Stimulated activated CD4-positive, alpha-beta T cell treated with anti-CD3 and anti-CD28 coated beads, Interleukin-4, amount 100 ng/mL, for 48 hours (primary cell): ENCODE results near the gene PDZRN3.

Experiments
- DNase-seq, 2 donors: peaks; one replicate each; pipeline ENCODE4 v3.0.0-alpha.2; 2020; ENCODE audit warnings: low read depth in 2 of 2

PDZRN3 gene

GRCh38 chr3:73461547-73461946, 163.2 kb downstream of the PDZRN3 start:
- DNase-seq = no peak

GRCh38 chr3:73459711-73460110, 165.0 kb downstream of the PDZRN3 start:
- no peak for DNase-seq

- no peak for DNase-seq
These were observed 171.1 kb downstream of the PDZRN3 start for GRCh38 chr3:73453666-73454065.

- no peak for DNase-seq
These were observed 172.0 kb downstream of the PDZRN3 start for GRCh38 chr3:73452729-73453128.

- no peak for DNase-seq
These were observed 173.3 kb downstream of the PDZRN3 start for GRCh38 chr3:73451301-73451944.

GRCh38 chr3:73449774-73450173, 175.0 kb downstream of the PDZRN3 start:
- no peak for DNase-seq

- no peak for DNase-seq
These were observed 175.9 kb downstream of the PDZRN3 start for GRCh38 chr3:73448761-73449301.

GRCh38 chr3:73448041-73448440, 176.7 kb downstream of the PDZRN3 start:
- DNase-seq = no peak

GRCh38 chr3:73447111-73447510, 177.6 kb downstream of the PDZRN3 start:
- DNase-seq = no peak

GRCh38 chr3:73446467-73447110, 178.2 kb downstream of the PDZRN3 start:
- DNase-seq = no peak

- DNase-seq = no peak
These were observed 181.9 kb downstream of the PDZRN3 start for GRCh38 chr3:73442886-73443285.

GRCh38 chr3:73442152-73442551, 182.6 kb downstream of the PDZRN3 start:
- no peak for DNase-seq

- DNase-seq = no peak
These were observed 186.9 kb downstream of the PDZRN3 start for GRCh38 chr3:73437828-73438227.

- no peak for DNase-seq
These were observed 189.7 kb downstream of the PDZRN3 start for GRCh38 chr3:73435055-73435454.

- DNase-seq = no peak
These were observed 191.1 kb downstream of the PDZRN3 start for GRCh38 chr3:73433687-73434086.

GRCh38 chr3:73433079-73433478, 191.7 kb downstream of the PDZRN3 start:
- no peak for DNase-seq

- no peak for DNase-seq
These were observed 192.1 kb downstream of the PDZRN3 start for GRCh38 chr3:73432706-73433032.

- DNase-seq = no peak
These were observed 192.6 kb downstream of the PDZRN3 start for GRCh38 chr3:73432023-73432705.

GRCh38 chr3:73431183-73431900, 193.4 kb downstream of the PDZRN3 start:
- DNase-seq = no peak

- DNase-seq = no peak
These were observed 197.6 kb downstream of the PDZRN3 start for GRCh38 chr3:73427048-73427706.

- no peak for DNase-seq
These were observed 198.1 kb downstream of the PDZRN3 start for GRCh38 chr3:73426606-73427005.

GRCh38 chr3:73423116-73423515, 201.6 kb downstream of the PDZRN3 start:
- no peak for DNase-seq
